NCI-H1105 treated with DMSO at 0.1 percent for 48 hours (cell line): Measurements from ENCODE around the gene LINGO1.

ENCODE experiments used
- DNase-seq: peaks from one replicate; lab custom pipeline; 2025; lab: John Stamatoyannopoulos, UW

The LINGO1 gene

DNA sequence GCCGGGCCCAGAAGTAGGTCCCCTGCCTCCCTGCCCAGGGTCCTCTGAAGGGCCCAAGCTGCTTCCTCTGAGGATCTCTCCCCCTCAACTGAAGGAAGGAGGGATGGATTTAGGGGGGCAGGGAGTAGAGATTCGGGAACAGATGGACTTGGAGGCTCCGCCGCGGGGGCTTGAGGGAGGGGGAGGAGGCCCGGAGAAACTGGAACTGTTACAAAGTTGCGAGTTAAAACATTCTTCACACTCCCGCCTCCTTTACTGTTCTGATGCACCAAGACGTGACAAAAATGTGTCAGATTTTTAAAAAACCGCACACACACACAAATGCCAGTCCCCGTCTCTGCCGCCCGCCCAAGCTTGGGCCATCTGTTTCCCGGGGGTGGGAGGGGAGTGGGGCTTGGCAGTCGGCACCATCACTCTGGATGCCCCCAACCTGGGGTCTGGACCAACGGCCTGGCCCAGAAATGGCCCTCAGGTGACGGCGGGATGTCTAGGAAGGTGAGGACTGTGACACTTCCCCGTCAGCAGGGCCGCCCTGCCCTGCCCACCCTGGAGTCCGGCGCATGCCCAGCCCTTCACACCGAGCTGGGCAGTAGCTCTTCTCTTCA lies 25.0 kb upstream of the LINGO1 start:
- no peak for DNase-seq

DNA sequence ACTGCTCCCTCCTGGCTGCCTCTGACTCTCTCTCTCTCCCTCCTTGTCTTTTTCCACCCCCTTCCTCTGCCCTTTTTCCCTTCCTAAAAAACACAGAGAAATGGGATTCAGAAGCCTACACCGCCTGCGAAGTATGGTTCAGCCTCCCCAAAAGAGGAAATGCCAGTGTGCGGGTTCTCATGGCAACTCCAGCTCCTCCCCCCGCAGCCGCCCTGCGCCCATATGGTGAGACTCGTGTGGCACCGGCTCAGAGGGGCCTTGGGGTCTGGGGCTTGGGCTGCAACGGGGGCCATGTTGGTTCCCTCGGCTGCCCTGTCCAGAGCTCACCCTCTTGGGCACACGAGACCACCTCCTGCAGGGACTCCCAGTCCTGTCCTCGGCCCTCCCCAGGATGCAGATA lies 23.6 kb upstream of the LINGO1 start:
- no peak for DNase-seq

DNA sequence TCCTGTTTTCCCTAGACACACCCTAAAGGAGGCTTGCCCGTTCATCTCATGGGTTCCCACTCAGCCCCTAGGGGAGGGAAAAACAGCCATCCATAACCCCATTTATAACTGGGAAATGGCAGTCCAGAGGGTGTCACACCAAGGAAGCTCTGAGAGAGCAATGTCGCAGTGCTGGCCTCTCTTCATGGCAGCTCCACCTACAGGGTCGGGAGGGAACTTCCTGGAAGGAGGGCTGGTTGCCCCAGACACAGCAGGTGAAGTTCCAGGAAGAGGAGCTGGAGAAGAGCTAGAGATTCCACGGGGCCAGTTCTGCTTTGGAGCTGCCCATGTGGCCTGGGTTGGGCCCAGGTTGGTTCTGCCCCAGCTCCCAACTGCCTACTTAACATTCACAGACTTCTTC lies 22.3 kb upstream of the LINGO1 start:
- DNase-seq: no peak

DNA sequence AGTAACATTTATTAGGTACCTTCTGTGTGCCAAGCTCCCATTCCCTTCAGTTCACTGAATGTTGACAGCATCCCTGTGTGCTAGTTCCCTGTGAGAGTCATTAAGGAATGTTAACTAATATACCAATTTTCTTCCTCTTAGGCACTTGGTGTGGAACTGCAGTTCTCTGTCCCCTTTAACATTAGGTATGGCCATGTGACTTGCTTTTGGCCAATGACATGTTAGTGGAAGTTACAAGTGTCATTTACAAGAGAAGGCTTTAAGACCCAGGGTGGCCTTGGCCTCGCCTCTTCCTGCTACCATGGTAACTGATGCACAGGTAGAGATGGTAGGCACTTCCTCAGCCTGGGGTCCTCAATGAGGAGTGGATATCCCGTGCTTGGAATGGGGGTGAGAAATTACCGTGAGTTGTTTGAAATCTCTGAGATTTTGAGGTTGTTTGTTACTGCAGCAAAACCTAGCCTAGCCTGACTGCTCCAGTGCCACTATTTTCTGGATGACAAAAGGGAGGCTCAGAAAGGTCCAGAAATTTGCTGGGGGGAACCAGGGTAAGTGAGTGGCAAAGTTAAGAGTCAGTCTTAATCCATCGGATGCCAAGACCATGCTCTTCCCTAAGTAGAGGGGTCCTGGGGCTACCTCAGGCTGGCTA lies 21.2 kb upstream of the LINGO1 start:
- DNase-seq: no peak

DNA sequence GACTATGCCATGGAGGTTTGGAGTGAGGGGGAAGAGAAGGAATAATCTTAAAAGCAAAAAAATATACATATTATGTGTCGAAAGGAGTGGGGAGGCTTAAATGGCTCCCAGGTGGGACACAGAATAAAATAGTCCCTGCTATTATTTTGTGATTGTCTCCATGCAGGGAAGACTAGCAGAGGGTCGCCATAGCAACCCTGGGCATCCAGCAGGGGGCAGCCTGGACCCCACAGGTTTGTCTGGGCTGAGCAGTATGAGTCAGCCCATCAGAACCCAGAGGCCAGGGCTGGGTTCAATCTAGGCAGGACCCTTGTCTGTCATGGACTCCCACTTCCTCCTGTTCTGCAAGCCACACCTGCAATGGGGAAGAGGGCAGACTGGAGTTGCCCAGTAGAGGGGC lies 17.6 kb upstream of the LINGO1 start:
- DNase-seq: no peak

DNA sequence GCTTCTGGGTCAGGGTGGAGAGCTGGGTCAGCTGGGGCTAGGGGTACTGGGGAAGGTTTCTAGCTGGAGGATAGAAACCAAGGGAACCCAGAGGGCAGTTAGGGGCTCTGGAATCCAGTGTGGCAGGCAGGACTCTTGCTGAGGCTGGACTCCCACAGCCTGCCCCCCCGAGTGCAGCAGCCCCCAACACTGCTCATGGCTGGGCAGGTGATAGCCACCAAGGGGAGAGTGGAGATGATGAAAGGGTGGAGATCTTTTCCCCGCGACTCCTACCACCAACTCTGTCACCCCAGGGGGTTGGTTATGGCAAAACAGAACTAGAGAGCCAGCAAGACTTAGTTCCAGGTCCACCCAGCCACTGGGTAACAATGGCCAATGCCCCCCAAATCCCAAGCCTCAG lies 16.9 kb upstream of the LINGO1 start:
- no peak for DNase-seq

DNA sequence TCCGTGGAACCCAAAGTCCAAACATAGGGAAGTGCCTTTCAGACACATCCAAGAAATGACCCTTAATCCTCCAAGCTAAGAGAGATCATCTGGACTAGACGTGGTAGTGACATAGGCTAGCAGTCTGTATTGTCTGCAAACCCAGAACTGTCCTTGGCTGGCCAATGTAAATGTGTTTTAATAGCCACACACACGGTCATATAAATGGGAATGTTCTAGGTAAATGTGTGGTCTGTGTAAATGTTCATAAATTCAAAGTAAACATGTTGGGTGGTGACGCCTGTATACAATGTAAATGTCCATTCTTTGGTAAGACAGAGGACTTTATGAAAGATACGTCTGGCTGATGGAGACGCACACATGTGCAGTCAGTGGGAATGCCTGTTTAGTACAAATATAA lies 16.3 kb upstream of the LINGO1 start:
- DNase-seq: no peak

DNA sequence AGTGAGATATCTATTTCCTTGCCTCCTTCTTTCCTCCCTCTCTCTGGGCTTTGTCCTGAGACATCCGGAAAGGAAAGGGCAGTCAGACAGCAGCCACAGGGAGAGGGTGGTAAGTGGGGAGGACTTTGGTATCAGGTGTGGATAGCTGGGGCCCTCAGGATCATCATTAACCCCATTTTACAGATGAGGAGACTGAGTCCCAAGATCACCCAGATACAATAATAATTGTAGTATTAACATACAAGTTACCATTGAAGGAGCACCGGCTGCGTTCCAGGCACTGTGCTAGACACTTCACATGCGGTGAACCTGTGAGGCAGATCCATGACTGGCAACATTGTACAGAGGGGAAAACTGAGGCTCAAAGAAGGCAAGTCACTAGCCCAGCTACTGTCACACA lies 15.2 kb upstream of the LINGO1 start:
- no peak for DNase-seq

DNA sequence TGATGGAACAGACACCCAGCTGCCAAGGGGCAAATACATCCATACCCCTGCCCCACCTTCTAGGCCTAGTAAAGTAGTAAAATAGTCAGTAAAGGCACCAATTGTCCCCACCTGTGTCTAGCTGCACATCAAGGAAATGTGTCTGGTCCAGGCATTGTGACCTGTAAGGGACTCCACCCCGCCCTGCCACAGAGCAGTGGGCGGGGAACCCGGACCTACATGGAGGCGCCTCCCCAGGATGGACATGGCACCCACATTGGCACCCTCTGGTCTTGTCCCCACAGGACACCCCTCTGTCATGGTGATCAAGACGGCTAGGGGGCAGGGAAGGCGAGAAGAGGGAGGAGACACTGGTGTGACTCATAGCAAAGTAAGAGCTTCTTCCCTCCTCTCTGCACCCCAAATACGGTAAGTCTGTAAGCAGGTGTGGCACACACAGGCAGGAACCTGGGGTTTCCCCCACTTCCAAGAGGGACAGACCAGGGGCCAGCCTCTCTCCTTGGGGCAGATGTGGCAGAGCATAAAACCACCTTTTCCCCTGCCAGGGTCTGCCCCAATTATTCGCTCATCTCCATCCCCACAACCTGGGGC lies 13.5 kb upstream of the LINGO1 start:
- no peak for DNase-seq

DNA sequence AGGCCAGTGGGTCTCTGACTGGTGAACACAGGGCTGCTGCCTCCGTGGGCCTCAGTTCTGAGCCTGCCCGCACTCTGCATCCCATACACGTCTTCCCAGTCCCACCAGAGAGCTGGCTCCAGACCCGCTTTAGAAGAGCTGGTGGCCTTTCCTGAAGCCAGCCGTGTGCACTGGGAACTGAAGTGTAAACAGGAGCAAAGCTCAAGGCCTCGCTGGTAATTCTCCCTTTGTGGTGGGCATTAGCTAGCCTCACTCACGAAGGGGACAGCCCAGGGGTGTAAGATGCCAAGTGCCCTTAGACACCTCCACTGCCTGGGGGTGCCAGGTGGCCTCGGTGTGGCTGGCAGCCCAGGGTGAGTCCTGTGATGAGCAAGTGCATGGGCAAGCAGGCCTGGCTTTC lies 12.9 kb upstream of the LINGO1 start:
- DNase-seq: no peak

DNA sequence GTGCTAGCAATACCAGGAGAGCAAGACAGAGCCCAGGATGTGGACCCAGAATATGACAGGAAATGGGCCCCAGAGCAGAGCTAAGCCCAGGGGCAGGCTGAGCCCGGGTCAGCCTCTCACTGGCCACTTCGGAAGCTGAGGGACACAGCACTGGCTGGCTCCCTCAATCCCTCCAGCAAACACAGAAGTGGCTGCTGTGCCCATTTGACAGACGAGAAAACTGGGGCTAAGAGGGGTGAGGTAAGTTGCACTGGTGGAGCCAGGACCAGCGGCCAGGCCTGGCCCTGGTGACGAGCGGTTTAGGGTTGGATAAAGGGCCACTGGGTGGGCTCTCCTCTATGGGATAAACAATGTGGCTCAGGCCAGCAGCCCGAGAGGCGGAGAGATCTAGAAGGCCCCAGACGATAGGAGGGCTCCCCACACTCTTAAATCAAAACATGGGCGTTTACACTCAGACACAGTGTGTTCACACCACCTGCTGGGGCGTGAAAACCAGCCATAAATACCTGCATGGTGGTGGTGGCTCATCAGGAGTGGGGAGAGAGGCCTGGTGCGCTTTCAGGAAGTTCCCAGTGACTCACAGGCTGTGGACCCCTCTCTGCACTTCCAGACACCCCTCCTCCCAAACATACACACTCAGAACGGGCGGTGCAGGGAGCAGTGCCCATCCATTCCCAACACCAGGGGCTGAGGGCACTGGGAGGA lies 12.0 kb upstream of the LINGO1 start:
- DNase-seq: no peak

DNA sequence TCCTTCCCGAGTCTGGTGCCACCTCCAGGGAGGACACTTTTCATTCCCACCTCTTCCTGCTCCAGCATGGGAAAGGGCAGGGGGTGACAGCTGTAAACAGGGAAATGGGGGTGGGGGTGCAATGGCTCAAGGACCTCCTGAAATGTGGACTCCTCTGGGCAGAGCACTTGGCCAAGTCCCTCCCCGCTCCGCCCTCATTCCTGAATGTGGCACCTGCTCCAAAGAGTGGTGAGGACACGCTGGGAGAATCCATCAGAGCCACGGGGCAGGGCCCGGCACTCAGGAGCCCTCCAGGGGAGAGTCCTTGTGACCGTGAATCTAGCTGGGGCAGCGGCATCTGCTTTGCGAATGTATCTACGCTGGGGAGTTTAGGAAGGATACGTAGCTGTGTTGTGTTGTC lies 11.1 kb upstream of the LINGO1 start:
- DNase-seq: no peak

DNA sequence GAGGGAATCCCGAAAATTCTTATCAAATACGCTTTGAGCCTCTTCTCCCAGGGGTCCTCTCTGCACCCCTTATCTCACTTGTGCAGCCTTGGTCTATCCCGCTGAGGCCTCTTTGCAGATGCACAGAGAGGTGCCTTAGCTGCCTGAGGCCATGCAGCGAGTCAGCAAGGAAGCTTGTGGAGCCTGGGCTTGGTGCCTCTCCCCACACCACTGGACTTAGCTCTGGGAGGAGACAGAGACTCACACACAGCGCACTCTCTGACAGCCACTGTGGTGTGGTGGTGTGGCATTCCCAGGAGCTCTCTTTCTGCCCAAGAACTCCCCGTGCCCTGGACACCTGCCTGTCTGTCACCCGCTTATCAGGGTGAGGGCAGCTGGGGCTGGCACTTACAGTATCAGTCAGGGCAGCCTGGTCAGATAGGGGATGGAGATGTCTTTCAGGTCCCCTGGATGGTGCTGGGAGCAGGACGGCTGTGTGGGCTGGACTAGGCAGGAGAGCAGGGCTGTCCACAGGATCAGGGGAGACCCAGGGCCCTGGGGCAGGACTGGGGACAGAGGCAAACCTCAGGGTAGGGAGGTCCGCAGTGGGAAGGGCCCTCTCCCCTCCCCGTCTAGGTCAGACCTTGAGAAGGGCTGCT lies 10.2 kb upstream of the LINGO1 start:
- no peak for DNase-seq

DNA sequence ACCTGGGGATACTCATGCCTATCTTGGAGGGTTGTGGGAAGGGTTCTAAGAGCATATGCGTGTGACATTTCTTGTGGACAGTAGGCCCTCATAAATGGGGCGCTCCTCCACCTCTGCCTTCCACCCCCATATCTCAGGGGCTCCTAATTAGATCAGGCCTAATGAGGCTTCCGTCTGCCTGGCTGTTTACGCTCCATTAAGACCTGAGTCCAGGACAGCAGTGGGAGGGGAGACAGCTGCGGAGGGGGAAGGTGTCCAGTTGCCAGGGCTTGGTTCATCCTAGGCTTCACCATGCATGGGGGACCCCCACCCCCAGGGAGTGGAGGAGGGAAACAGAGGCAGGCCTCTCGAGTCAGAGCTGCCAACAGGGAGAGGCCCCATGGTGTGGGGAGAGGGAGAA lies 9.3 kb upstream of the LINGO1 start:
- no peak for DNase-seq

DNA sequence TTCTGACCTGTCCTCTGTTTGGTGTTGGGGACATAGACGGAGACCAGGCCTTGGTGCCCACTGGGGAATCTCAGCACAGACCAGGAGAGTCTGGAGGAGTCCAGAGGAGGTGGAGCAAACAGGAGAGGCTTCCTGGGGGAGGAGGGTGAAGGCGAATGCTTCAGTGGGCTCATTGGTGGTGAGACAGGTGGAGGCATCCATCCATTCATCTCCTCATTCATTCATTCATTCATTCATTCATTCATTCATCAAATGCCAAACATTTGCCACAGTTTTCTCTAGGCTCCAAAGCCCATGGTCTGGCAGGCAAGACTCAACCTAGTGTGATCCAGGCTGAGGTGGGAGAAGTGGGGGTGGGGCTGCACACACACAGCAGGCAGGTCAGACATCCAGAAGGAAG lies 7.9 kb upstream of the LINGO1 start:
- DNase-seq: no peak

DNA sequence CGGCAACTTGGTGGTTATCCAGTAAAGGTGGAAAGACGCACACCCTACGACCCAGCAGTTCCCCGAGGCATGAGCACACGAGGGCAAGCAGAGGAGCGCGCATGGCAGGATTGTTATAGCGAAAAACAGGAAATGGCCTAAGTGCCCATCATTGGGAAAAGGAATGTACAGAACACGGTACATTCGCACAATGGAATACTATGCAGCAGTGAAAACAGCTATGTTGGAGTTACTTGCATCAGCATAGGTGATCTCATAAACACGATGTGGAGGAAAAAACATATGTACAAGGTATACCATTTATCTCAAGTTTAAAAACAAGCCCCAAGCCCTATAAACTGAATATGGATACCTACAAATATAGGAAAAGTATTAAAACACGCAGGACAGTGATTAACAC lies 6.7 kb upstream of the LINGO1 start:
- DNase-seq: no peak

DNA sequence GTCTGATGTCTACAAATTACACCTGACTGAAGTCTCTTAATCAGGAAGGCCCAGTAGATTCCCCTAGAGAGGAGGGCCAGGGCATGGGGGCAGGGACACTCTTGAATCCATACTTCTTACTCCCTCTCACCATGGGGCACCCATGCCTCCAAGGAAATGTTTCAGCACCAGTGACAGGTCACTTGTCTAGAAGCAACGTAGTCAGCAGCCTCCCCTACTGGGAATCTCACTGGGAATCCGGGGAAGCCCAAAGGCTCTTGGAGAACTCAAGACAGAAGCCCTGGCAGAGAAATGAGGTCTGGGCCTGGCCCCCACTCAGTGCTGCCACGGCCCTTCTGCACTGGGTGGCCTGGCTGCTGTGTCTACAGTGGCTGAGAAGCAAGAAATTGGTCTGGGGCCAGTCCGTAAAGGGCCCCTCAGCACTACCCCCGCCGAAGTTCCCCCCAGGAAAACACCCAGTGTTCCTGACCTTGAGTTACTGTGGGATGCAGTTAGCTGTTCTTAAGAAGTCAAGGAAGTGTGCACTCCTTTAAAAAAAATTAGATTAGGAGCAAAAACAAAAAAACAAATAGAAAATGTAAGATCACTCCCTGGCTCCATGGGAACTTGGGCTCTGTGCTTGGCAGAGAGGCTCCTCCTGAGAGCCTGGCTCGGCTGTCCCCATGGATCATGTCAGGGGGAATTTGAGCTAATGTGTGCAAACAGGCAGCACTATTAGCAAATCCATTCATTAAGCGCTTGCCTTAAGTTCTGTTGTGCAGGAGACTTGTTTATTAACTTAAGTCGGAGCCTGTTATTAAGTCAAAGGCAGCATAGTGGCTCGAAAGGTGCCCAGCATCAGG lies 5.4 kb upstream of the LINGO1 start:
- no peak for DNase-seq

DNA sequence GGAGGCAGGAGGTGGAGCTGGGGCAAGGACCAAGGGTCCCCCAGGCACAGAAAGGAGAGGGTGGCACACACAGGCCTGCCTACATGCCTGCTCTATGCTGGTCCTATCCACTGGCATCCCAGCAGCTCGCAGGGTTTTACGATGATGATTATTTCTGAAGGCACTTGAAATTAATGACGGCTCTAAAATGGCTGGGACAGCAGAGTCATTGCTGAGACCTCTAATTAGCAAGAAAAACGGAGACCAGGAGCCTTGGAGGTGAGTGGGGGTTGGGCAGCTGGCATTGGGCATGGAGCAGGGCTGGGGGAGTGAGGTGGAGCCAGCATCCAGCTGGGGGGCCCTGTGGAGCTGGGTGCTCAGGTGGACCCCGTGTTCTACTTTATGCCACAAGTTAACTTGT lies 3.5 kb upstream of the LINGO1 start:
- peak; percentile 37 for DNase-seq

DNA sequence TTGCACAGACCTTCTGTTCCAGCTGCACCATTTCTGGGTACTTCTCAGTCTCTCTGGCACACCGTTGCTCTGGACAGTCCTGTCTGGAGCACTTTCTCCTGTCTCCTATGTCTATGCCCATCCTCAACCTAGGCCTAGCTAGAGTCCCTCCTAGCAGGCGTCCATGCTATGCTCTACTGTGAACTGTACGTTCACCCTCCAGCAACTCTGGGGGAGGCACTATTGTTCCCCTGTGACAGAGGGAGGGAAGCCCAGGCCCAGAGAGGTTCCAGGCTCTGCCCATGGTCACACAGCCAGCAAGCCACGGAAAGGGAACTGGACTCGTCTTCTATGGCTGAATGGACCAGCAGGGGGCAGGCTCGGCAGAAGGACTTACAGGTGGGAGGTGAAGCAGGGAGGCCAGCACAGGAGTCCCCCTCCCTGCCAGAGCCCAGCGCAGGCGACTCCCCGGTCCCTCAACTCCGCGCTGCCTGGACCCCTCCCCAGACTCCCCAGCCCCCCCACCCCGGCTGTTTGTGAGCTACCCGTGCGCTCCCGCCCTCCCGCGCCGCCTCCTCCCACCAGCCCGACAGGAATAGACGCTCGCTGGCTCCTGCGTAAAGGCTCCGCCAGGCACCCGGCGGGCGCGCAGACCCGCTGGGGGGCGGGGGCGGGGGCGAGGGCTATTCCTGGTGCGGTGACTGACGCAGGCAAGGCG lies 1.7 kb upstream of the LINGO1 start:
- DNase-seq: no peak

DNA sequence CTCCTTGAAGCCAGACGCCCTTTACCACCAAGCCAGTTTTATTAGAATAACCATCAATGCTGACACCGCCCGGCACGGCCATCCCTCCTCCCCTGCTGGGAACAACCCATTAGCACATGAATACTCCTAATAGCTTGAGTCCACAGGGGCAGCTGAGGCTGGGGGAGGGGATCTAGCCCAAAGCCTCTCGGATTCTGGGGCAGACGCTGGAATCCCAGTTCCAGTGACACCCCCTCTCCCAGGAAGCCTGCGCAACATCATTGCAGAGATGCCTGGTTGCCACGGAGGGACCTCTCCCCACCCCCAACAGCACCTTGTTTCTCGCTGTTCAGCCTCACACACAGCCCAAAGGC lies 1.2 kb upstream of the LINGO1 start:
- DNase-seq: no peak

DNA sequence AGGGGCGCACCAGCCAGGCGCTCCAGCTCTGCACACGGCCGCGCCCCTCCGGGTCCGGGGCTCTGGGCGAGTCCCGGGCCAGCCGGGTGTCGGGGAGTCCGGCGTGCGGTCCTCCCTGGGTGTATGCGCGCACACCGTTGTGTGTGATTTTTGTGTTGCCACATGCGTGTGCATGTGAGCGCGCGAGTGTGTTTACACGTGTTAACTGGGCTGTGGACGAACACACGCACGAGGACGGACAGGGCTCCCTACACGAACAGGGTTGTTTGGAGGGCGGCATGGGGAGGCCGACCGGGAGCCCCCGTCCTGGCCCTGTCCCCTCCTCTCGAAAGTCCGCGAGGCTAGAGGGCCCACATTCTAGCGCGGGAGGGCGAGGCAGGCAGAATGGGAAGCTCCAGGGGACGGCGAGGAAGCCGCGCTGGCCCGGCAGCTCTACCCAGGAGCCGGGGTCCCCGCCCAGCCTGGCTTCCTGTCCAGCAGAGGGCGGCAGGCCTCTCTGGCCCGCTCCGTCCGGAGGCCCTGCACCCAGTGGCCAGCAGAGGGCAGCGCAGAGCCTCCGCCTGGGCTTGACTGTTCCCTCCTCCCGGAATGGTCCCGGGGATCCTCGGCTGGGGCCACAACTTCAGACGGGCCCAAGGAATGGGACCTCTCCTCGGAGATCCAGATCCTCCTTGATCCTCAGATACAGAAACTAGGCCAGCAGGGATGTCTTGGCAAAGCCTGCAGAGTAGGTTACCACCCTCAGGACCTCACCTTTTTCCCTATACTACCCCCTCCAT lies 611 bp upstream of the LINGO1 start:
- DNase-seq: peak; percentile 56
